NT2/D1 (cell line): Measurements from ENCODE around the gene ZNF597.

ENCODE experiments used
- SUZ12 ChIP-seq: IDR thresholded peaks from 2 replicates; pipeline ENCODE4 v1.6.1; 2011; ENCODE audit not compliant: insufficient read length, insufficient read depth; ENCODE audit errors: extremely low read depth
- YY1 ChIP-seq: IDR thresholded peaks from 2 replicates; pipeline ENCODE4 v1.6.1; 2011; ENCODE audit not compliant: insufficient read length, insufficient read depth
- ZNF274 ChIP-seq: IDR thresholded peaks from 2 replicates; pipeline ENCODE4 v1.6.1; 2011; ENCODE audit warnings: mild to moderate bottlenecking, low read depth, low read length

GRCh38 chr16:3443108-3444031, at the start of gene ZNF597, which contains the start of gene NAA60:
- no peak for TF ChIP-seq ZNF274
- TF ChIP-seq YY1: no peak
- TF ChIP-seq SUZ12: no peak
